Measurements from ENCODE around the gene ACOT11. TPM values are rescaled to one million over a fixed set of nuclear protein-coding genes. Genes with fewer than 3 reads are reported as not detected.

Gene ACOT11
- total RNA-seq, 1 donor: 0.42 TPM

GRCh38 chr1:54603241-54603640, 55.2 kb downstream of the ACOT11 start:
- H3K4me1 ChIP-seq (ENCODE audit: insufficient read depth, low read length): no peaks in the 10 kb centered on the region
- H3K9me3 ChIP-seq (ENCODE audit: low read depth, low read length): no peaks in the 10 kb centered on the region
- H3K4me3 ChIP-seq (ENCODE audit: low read length): no peak overlapping the region
- H3K27me3 ChIP-seq (ENCODE audit: insufficient read depth, low read length): no peaks in the 10 kb centered on the region

GRCh38 chr1:54604051-54604450, 56.0 kb downstream of the ACOT11 start:
- H3K27me3 ChIP-seq (ENCODE audit: insufficient read depth, low read length): no peaks in the 10 kb centered on the region
- no peaks in the 10 kb centered on the region for H3K9me3 ChIP-seq (ENCODE audit: low read depth, low read length)
- no peaks in the 10 kb centered on the region for H3K4me1 ChIP-seq (ENCODE audit: insufficient read depth, low read length)
- H3K4me3 ChIP-seq (ENCODE audit: low read length): no peak overlapping the region

DNA sequence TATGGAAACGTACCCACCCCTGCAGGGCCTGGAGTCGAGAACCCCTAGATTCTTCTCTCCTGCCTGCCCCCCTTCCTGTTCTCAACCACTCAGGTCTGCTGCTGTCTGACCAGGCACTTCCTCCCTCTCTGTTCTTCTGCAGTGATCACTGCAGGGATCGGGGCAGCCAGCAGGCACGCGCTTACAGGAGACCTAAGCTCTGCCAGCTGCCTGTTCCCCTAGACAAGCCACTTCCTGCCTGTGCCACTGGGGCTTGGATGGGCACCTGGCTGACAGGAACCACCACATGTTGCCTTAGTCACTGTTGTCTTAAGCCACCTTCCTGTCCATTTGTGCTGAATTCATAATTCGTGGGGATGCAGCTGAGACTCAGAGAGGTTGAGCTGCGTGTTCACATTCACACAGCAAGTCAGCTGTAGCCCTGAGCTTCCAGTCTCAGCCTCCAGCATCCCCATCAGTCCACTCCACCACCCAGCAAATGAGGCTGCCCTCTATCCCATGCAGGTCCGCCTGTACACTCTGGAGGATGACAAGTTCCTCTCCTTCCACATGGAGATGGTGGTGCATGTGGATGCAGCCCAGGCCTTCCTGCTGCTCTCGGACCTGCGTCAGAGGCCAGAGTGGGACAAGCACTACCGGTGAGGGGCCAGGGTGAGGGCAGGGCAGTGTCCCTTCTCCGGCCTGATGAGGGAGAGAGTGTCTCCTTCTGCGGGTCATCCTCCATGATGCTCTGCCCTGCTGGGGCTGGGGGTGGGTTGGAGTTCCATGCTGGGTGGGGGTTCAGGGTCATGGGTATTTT, 56.7 kb downstream of the ACOT11 start:
- Histone ChIP-seq H3K4me3 (ENCODE audit: low read length) (no peak overlapping the region), H3K4me1 (ENCODE audit: insufficient read depth, low read length) (no peaks in the 10 kb centered on the region), H3K27me3 (ENCODE audit: insufficient read depth, low read length) (no peaks in the 10 kb centered on the region), H3K9me3 (ENCODE audit: low read depth, low read length) (no peaks in the 10 kb centered on the region)

GRCh38 chr1:54606096-54606989, 58.3 kb downstream of the ACOT11 start:
- Histone ChIP-seq H3K9me3 (ENCODE audit: low read depth, low read length) (no peaks in the 10 kb centered on the region), H3K4me1 (ENCODE audit: insufficient read depth, low read length) (no peaks in the 10 kb centered on the region), H3K4me3 (ENCODE audit: low read length) (no peak overlapping the region), H3K27me3 (ENCODE audit: insufficient read depth, low read length) (no peaks in the 10 kb centered on the region)

GRCh38 chr1:54606990-54607325, 58.9 kb downstream of the ACOT11 start:
- H3K9me3 ChIP-seq (ENCODE audit: low read depth, low read length): no peaks in the 10 kb centered on the region
- no peak overlapping the region for H3K4me3 ChIP-seq (ENCODE audit: low read length)
- H3K4me1 ChIP-seq (ENCODE audit: insufficient read depth, low read length): no peaks in the 10 kb centered on the region
- no peaks in the 10 kb centered on the region for H3K27me3 ChIP-seq (ENCODE audit: insufficient read depth, low read length)

DNA sequence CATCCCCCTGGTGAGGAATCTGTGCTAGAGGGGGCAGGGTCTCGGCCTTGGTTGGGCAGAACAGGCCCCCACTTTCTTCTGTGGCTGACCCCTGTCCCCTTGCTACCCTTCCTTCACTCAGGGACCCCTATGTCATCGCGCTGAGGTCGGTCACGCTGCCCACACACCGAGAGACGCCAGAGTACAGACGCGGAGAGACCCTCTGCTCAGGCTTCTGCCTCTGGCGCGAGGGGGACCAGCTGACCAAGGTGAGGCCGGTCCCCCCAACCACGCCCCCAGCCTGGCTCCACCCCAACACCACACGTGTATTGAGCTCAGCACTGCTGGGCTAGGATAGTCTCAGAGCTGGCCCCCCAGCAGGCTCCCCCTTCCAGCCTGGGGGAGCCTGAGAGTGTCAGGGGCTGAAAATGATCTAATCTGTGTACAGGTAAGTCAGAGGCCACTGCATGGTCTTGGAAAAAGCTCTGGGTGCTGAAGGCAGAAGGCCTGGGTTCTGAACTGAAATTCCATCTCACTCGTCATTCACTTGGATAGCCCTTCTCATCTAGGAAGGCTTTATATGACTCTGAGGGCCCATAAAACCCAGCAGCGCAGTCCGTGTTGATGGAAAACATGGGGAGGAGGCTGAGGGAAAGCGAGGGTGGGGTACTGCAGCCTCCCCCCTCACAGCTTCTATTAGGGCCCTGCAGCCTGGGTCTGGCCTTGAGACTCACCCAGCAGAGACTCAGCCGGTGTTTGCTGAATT, 60.0 kb downstream of the ACOT11 start:
- Histone ChIP-seq H3K4me1 (ENCODE audit: insufficient read depth, low read length) (no peaks in the 10 kb centered on the region), H3K27me3 (ENCODE audit: insufficient read depth, low read length) (no peaks in the 10 kb centered on the region), H3K9me3 (ENCODE audit: low read depth, low read length) (no peaks in the 10 kb centered on the region), H3K4me3 (ENCODE audit: low read length) (no peak overlapping the region)

DNA sequence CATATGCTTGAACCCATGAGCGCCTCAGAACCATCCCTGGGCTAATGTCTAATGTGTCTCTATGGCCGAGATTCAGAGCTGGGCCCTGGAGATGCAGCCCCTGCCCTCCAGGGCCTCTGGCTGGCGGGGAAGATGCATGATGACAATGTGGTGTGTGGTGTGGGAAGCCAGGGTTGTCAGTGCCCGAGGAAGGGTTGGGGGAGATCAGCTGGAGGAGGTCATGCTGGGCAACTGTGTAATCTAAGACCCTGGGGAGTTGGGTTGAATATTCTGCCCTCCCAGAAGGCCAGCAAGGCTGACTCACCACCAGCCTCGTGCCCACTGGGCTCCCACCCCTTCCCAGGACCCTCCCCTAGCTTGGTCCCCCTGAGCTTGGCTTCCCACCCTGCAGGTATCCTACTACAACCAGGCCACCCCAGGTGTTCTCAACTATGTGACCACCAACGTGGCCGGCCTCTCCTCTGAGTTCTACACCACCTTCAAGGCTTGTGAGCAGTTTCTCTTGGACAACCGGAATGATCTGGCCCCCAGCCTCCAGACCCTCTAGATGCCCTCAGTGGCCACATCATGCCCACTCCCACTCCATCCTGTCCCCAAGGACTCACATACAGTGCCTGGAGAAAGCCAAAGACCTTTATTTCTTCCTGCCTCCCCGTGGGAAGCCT, 60.7 kb downstream of the ACOT11 start:
- no peak overlapping the region for H3K4me3 ChIP-seq (ENCODE audit: low read length)
- H3K9me3 ChIP-seq (ENCODE audit: low read depth, low read length): no peaks in the 10 kb centered on the region
- H3K27me3 ChIP-seq (ENCODE audit: insufficient read depth, low read length): no peaks in the 10 kb centered on the region
- H3K4me1 ChIP-seq (ENCODE audit: insufficient read depth, low read length): no peaks in the 10 kb centered on the region

GRCh38 chr1:54609301-54609921, 61.4 kb downstream of the ACOT11 start:
- Histone ChIP-seq H3K27me3 (ENCODE audit: insufficient read depth, low read length) (no peaks in the 10 kb centered on the region), H3K4me3 (ENCODE audit: low read length) (no peak overlapping the region), H3K4me1 (ENCODE audit: insufficient read depth, low read length) (no peaks in the 10 kb centered on the region), H3K9me3 (ENCODE audit: low read depth, low read length) (no peaks in the 10 kb centered on the region)

- no peaks in the 10 kb centered on the region for H3K27me3 ChIP-seq (ENCODE audit: insufficient read depth, low read length)
- no peak overlapping the region for H3K4me3 ChIP-seq (ENCODE audit: low read length)
- H3K4me1 ChIP-seq (ENCODE audit: insufficient read depth, low read length): no peaks in the 10 kb centered on the region
- no peaks in the 10 kb centered on the region for H3K9me3 ChIP-seq (ENCODE audit: low read depth, low read length)
Observed at GRCh38 chr1:54610048-54610447, 62.0 kb downstream of the ACOT11 start.

GRCh38 chr1:54610601-54611580, 62.9 kb downstream of the ACOT11 start:
- Histone ChIP-seq H3K9me3 (ENCODE audit: low read depth, low read length) (no peaks in the 10 kb centered on the region), H3K27me3 (ENCODE audit: insufficient read depth, low read length) (no peaks in the 10 kb centered on the region), H3K4me1 (ENCODE audit: insufficient read depth, low read length) (no peaks in the 10 kb centered on the region), H3K4me3 (ENCODE audit: low read length) (no peak overlapping the region)

GRCh38 chr1:54611621-54612020, 63.6 kb downstream of the ACOT11 start:
- H3K9me3 ChIP-seq (ENCODE audit: low read depth, low read length): no peaks in the 10 kb centered on the region
- no peak overlapping the region for H3K4me3 ChIP-seq (ENCODE audit: low read length)
- no peaks in the 10 kb centered on the region for H3K4me1 ChIP-seq (ENCODE audit: insufficient read depth, low read length)

GRCh38 chr1:54614024-54614423, 66.0 kb downstream of the ACOT11 start:
- Histone ChIP-seq H3K4me3 (ENCODE audit: low read length) (no peak overlapping the region), H3K4me1 (ENCODE audit: insufficient read depth, low read length) (no peaks in the 10 kb centered on the region), H3K27me3 (ENCODE audit: insufficient read depth, low read length) (no peaks in the 10 kb centered on the region), H3K9me3 (ENCODE audit: low read depth, low read length) (no peaks in the 10 kb centered on the region)

More at GRCh38 chr1:54611621-54612020, 63.6 kb downstream of the ACOT11 start:
- no peaks in the 10 kb centered on the region for H3K27me3 ChIP-seq (ENCODE audit: insufficient read depth, low read length)

- no peaks in the 10 kb centered on the region for H3K27me3 ChIP-seq (ENCODE audit: insufficient read depth, low read length)
- H3K9me3 ChIP-seq (ENCODE audit: low read depth, low read length): no peaks in the 10 kb centered on the region
- H3K4me1 ChIP-seq (ENCODE audit: insufficient read depth, low read length): no peaks in the 10 kb centered on the region
- H3K4me3 ChIP-seq (ENCODE audit: low read length): no peak overlapping the region
Observed at GRCh38 chr1:54614563-54614962, 66.5 kb downstream of the ACOT11 start.

All from mononuclear cell (primary cell).